ENCODE measurements around the gene PLA2G6. TPM values are rescaled to one million over a fixed set of nuclear protein-coding genes. Genes with fewer than 3 reads are reported as not detected.

Gene PLA2G6
- total RNA-seq, 1 donor from 2014 or later, result 13.5 TPM

DNA sequence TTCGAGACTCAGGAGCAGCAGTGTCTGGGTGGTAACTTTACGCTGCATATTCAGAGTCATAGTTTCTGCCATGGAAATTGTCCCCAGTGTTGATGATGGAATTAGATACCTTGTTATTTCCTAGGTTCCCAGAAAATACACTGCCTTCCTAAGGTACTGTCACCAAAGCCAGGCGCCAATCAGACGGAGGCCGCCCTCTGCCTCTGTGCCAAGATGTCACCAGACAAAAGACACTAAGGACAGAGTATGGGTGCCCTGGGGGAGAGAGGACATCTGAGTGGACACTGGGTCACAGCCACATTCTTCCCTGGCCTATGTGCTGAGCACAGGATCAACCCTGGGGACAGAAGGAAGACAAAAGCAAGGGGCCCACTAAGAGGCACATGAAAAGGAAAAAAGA, 11.2 kb downstream of the PLA2G6 start:
- no peak overlapping the region for H3K4me3 ChIP-seq (ENCODE audit: low read depth, low read length)
- DNase-seq (ENCODE audit: low read depth), result no peak
- TF ChIP-seq CTCF (conservative IDR thresholded peaks at IDR 0.05; ENCODE audit: low read depth, low read length), result no peak

- no peak for TF ChIP-seq CTCF (conservative IDR thresholded peaks at IDR 0.05; ENCODE audit: low read depth, low read length)
- DNase-seq (ENCODE audit: low read depth), result no peak
- no peak overlapping the region for H3K4me3 ChIP-seq (ENCODE audit: low read depth, low read length)
Observed at GRCh38 chr22:38169116-38169515, 12.5 kb downstream of the PLA2G6 start.

GRCh38 chr22:38167988-38168407, 13.6 kb downstream of the PLA2G6 start:
- no peak overlapping the region for H3K4me3 ChIP-seq (ENCODE audit: low read depth, low read length)
- TF ChIP-seq CTCF (conservative IDR thresholded peaks at IDR 0.05; ENCODE audit: low read depth, low read length), result no peak
- DNase-seq (ENCODE audit: low read depth), result no peak

GRCh38 chr22:38165922-38166593, 15.6 kb downstream of the PLA2G6 start:
- DNase-seq (ENCODE audit: low read depth), result no peak
- no peak overlapping the region for H3K4me3 ChIP-seq (ENCODE audit: low read depth, low read length)
- TF ChIP-seq CTCF (conservative IDR thresholded peaks at IDR 0.05; ENCODE audit: low read depth, low read length), result no peak

GRCh38 chr22:38164551-38164918, 17.1 kb downstream of the PLA2G6 start:
- no peak for DNase-seq (ENCODE audit: low read depth)
- H3K4me3 ChIP-seq (ENCODE audit: low read depth, low read length), result no peak overlapping the region
- no peak for TF ChIP-seq CTCF (conservative IDR thresholded peaks at IDR 0.05; ENCODE audit: low read depth, low read length)

GRCh38 chr22:38163844-38164550, 17.6 kb downstream of the PLA2G6 start:
- no peak for DNase-seq (ENCODE audit: low read depth)
- no peak overlapping the region for H3K4me3 ChIP-seq (ENCODE audit: low read depth, low read length)
- no peak for TF ChIP-seq CTCF (conservative IDR thresholded peaks at IDR 0.05; ENCODE audit: low read depth, low read length)
